ENCODE results near the gene KNTC1. TPM values are rescaled to one million over a fixed set of nuclear protein-coding genes. Genes with fewer than 3 reads are reported as not detected.

KNTC1 gene
- total and polyA plus RNA-seq, 2 of the 13 experiments (the other 11 are each of a cell fraction or from before 2014, with no cell fraction given) = 45.1 to 57.6 TPM

- Histone ChIP-seq H3K4me2 (ENCODE audit: low read depth, low read length) (no peak overlapping the region), H3K27me3 (ENCODE audit: control insufficient read depth in 1 of 2, insufficient read depth in 2 of 2, low read length in 2 of 2) (no peaks in the 10 kb centered on the region), H3K4me1 (ENCODE audit: insufficient read depth, low read length) (peaks cover 12% of the 10 kb centered on the region), H3K9me3 (ENCODE audit: low read length) (no peaks in the 10 kb centered on the region), H4K20me1 (ENCODE audit: insufficient read depth, low read length) (no peaks in the 10 kb centered on the region), H3K27ac (ENCODE audit: extremely low read length, insufficient read depth, low read length) (no peak overlapping the region), H3K9ac (ENCODE audit: insufficient read depth, low read depth, low read length) (no peak overlapping the region), H3K4me3 (replicated peaks in 1 of 3; ENCODE audit: insufficient read depth in 1 of 3, low read depth in 2 of 3, low read length in 3 of 3) (no peak overlapping the region), H3K79me2 (ENCODE audit: insufficient read depth, low read length) (no peaks in the 10 kb centered on the region), H2AFZ (ENCODE audit: low read length) (no peak overlapping the region), H3K36me3 (replicated peaks in 1 of 2; ENCODE audit: control insufficient read depth in 1 of 2, insufficient read depth in 2 of 2, low read length in 2 of 2) (peaks cover 0 to 23% of the 10 kb centered on the region in 2 experiments; a peak in 3 of 5 replicates)
- ATAC-seq (no peak), FAIRE-seq (no peak), DNase-seq (ENCODE audit: low spot score) (no peak)
- intact Hi-C loops (cut with micrococcal nuclease; ENCODE audit: unreplicated experiment) (no loop called here), in situ Hi-C loops (cut with HindIII; ENCODE audit: extremely low pct_ligation_motif_present, low pct_unique_long_range_greater_than_20kb) (no loop called here)
- CTCF ChIA-PET (ENCODE audit: low intra/inter-chr PET ratio, low total read pairs) = no interaction called here
- POLR2A ChIA-PET = no interaction called here
- no TSS peak for BruUV-seq (replicated peaks)
- TF ChIP-seq NFE2L1 (CRISPR knock-in tag; IDR thresholded peaks at IDR 0.05; ENCODE audit: borderline replicate concordance) (no peak), KDM2A (CRISPR knock-in tag; IDR thresholded peaks at IDR 0.05; ENCODE audit: borderline replicate concordance, low read depth) (no peak), CHD2 (IDR thresholded peaks at IDR 0.05; ENCODE audit: low read depth, low read length) (no peak), ZFP1 (CRISPR knock-in tag; IDR thresholded peaks at IDR 0.05) (no peak), ZNF512B (CRISPR knock-in tag; IDR thresholded peaks at IDR 0.05; ENCODE audit: borderline replicate concordance) (no peak), ZNF652 (CRISPR knock-in tag; IDR thresholded peaks at IDR 0.05; ENCODE audit: borderline replicate concordance, low read depth) (no peak), JUNB (CRISPR knock-in tag; IDR thresholded peaks at IDR 0.05; ENCODE audit: borderline replicate concordance) (no peak), PBX2 (CRISPR knock-in tag; IDR thresholded peaks at IDR 0.05) (no peak)
Observed at GRCh38 chr12:122596838-122597237, 69.8 kb downstream of the KNTC1 start.

Measured in HepG2 (cell line).